ENCODE results near the gene DGUOK.

DGUOK gene

GRCh38 chr2:73956218-73956865 lies 29.7 kb downstream of the DGUOK start:
- no peak for DNase-seq

DNA sequence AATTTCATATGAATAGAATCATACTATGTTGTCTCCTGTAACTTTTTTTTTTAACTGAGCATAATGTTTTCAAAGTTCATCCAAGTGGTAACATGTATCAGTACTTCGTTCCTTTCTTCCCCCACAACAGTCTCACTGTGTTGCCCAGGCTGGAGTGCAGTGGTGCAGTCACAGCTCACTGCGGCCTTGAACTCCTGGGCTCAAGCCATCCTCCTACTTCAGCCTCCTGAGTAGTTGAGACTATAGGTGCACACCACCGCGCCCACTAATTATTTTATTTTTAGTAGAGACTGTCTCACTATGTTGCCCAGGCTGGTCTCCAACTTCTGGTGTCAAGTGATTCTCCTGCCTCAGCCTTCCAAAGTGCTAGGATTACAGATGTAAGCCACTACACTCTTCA lies 34.6 kb downstream of the DGUOK start:
- DNase-seq: no peak

- DNase-seq: no peak
Measured at GRCh38 chr2:73961823-73962615, 35.3 kb downstream of the DGUOK start.

GRCh38 chr2:73962798-73963197 lies 36.1 kb downstream of the DGUOK start:
- DNase-seq: no peak

DNA sequence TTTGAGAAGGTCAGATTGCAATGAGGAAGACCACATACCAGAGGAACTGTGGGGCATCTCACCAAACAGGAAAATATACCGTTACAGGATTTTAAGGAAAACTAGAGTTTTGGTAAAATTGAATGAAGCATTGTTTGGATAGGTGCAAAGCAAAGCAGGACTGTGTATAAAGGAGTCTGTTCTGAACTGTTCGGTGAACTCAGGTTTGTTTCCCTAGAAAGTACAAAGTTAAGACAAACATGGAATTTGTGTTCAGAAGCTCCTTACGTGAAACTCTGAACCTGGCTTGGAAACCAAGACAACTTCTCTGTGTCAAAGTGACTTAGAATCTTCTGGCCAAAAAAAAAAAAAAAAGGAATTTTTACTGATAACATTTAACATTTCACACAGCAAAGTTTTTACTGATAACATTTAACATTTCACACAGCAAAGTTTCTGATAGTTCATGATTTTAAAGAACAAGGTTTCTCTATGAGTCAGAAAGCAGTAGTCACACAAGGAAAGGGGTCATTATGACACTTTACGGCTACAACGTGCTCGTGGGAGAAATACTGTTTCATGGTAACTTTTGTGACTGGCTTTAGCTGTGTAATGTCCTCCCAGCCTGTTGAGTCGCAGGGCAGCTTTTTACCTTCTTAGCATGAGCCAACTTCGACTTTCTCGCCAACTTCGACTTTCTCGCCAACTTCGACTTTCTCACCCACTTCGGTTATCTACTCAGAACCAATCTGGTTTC lies 36.9 kb downstream of the DGUOK start:
- no peak for DNase-seq

- DNase-seq: no peak
Measured at GRCh38 chr2:73964223-73964622, 37.5 kb downstream of the DGUOK start.

DNA sequence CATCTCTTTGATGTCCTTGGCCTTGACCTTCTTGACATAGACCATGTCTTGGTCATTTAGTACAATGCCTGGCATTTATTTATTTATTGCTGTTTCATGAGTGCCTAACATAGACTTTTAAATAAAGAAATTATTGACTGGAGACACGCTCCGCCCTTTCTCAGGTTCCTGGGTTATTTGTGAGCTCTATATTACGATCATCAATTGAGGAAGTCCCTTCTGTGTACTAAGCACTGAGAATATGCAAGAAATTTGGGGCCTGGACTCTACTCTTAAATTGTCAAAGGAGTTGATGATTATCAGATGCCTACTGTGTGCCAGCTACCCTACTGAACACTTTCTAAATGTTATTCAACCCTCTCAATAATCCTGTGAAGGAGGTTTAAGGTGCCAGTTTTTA lies 38.4 kb downstream of the DGUOK start:
- DNase-seq: no peak

GRCh38 chr2:73968357-73968937 lies 41.8 kb downstream of the DGUOK start:
- no peak for DNase-seq

GRCh38 chr2:73969356-73969755 lies 42.7 kb downstream of the DGUOK start:
- no peak for DNase-seq

- DNase-seq: no peak
Measured at GRCh38 chr2:73970141-73970803, 43.6 kb downstream of the DGUOK start.

GRCh38 chr2:73970850-73971471 lies 44.3 kb downstream of the DGUOK start:
- DNase-seq: no peak

DNA sequence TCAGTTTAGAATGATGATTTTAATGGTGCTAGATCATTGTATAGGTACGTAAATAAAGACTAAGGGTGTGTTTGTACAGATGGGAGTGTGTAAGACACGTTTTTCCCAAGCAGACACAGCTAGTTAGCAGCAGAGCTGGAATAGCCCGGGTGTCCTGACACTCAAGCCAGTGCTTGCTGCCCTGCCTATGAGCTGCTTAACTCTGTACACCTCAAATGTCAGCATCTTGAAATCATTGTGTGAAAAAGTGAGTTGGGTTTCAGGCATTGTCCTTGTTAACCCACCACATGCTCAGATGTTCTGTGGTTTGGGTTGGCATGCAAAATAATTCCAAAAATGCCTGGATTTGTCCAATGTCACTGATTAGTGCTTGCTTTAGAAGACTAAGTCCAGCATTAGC lies 45.0 kb downstream of the DGUOK start:
- DNase-seq: no peak

DNA sequence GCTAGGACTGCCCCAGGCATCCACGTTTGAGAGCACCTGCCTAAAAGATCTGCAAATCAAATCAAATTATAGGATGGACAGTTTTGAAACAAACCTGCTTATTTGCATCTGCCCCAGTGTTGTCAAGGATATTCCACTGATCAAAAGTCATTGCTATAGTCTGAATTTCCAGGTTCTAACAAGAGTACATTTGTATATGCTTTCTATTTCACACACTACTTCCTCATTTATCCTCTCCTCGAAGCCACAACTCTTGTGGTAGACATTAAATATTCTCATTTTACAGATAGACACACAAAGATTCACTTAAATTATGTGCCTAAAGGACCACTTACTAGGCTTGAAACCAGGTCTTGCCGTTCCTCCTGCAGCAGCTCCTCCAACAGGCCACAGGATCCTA lies 46.2 kb downstream of the DGUOK start:
- no peak for DNase-seq

DNA sequence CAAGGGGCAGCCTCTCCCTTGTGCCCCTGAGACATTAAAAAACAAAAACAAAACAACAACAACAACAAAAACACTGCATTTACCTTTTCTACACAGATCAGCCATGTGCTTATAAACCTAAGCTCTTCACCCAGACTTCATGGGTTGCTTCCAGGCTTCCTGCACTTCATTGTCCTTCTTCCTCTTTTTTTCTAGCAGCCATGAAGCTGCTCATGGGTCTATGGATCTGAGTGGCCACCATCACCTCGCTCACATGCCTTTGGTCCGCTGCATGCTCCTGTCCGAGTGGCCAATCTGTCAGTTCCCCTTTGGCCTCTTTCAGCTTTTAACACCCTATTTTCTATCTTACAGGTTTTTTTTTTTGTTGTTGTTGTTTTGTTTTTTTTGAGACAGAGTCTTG lies 49.1 kb downstream of the DGUOK start:
- no peak for DNase-seq

DNA sequence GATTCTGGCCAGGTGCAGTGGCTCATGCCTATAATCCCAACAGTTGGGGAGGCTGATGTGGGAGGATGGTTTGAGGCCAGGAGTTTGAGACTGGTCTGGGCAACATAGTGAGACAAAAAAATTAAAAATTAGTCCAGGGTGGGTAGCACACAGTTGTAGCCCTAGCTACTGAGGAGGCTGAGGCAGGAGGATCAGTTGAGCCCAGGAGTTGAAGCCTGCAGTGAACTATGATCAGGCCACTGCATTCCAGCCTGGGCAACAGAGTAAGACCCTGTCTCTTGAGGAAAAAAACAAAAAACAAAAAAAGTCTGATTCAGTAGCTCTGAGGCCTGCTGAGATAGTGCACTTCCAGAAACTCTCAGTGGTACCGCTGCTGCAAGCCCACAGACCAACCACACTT lies 50.1 kb downstream of the DGUOK start:
- no peak for DNase-seq

- DNase-seq: no peak
Measured at GRCh38 chr2:73977466-73977865, 50.8 kb downstream of the DGUOK start.

DNA sequence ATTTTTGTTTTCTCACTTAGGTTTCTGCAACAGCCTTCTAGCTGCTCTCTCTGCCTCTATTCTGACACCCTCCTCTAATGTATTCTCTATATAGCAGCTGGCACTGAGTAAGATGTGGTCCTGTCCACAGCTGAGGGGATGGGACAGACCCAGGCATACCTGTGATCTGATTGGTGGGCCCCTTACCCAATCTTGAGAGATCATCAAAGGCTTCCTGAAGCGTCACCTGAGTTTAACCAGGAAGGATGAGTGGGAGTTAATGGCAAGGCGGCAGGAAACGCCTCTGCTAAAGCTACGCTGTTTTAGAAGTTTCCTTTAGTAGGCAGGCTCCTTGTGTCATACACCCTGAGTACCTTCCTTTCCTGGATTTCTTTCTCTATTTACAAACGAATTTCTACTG lies 52.3 kb downstream of the DGUOK start:
- DNase-seq: peak; percentile 53

DNA sequence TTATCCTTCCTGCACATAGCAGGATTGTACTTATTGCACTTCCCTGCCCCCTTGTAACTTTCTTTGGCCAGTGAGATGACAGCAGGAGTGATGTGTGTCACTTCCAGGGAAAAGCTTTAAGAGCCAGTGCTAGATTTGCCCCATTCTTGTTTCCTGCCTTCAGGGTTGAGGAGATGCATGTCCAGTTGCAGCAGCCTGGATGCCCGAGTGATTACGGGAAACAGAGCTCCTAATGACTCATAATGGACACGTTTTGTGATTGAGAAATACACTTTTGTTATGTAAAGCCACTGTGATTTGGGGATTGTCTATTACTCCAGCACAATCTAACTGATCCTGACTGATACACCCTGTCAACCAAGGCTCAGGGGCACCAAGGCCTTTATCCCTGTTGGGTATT lies 53.0 kb downstream of the DGUOK start:
- DNase-seq: no peak

DNA sequence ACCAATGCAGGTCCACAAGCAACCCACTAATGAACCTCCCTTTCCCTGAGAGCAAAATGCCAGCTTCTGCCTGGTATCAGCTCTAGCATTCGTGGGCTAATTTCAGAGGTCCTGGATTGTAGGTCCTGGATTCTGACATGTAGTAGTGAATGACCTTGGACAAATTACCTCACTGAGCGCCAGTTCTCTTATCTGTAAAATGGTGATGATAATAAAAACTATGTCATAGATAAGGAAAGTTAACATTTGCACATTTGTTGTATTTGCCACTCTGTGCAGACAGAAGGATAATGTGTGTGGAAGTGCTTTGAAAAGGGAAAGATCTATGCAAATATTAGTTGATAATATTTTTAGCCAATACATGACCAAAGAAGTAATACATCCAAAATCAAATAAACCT lies 53.9 kb downstream of the DGUOK start:
- no peak for DNase-seq

DNA sequence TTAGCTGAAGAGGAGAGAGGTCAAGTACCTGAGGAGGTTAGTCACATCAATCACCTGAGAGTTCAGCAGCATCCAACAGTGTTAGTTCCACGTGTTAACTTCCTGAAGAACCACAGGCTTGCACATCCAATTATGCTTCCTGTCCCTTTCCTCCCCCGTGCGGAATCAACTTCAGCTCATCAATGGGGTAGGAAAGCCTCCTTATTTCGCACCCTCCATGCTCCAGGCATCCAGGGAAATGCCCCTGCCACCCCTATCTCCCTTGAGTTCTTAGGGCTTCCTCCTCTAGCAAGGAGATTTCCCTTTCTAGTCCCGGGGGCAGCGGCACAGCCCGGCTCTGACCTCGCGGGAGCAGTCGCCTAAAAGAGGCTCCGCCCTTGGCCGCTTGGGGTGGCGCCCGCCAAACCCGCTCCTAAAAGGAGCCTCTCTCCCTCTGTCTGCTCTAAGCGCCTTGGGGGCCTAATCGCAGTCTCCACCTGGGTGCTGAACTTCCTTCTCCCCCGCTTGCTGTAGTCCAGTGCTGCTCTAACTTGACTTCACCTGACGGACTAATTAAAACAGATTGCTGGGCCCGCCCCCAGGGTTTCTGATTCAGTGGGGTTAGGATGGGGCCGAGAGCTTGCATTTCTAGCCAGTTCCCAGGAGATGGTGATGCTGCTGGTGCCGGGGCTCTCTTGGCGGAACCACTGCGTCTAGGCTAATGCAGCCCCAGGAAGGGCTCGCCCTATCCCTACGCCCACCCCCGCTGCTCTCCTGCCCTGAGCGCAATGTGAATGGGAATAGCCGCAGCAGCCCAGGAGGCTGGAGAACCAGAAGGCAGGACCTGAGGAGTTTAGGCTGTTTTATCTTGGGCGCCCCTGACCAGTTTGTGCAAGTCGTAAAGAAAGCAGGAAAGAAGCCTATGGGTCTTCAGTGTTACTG lies 54.7 kb downstream of the DGUOK start:
- peak; percentile 32 for DNase-seq

DNA sequence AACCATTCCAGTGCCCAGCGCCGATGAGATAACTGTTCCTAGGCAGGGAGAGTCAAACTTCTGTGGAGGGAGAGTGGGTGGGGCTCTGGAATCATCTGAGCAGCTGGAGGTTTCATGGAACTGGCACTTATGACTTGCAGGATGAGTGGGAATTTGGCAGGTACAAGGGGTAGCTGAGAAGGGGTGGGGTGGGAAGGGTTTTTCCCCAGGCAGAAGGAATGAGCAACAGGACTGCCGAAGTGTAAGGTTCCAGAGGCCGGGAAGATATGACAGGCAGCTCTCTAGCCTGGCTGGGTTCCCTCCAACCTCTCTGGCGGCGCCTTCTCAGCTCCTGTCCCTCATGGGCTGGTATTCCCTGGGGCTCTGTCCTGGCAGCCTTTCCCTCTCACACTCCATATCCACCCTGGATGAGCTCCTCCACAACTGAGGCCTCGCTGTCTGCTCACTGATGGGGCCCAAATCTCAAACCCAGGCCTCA lies 55.5 kb downstream of the DGUOK start:
- DNase-seq: no peak

Measured in stimulated activated CD4-positive, alpha-beta T cell treated with anti-CD3 and anti-CD28 coated beads, Interleukin-12 subunit alpha, Interleukin-12 subunit beta, amount 100 ng/mL, for 4 hours (primary cell).